GM19351 (cell line): ENCODE measurements around the gene SOCS4.

Source experiments
- ATAC-seq: cut with Tn5 transposase; IDR thresholded peaks from one replicate; pipeline ENCODE4 v1.9.1; 2021; ENCODE audit warnings: mild to moderate bottlenecking, moderate library complexity; ENCODE audit not compliant: unreplicated experiment

Gene SOCS4

GRCh38 chr14:55084401-55085059 lies 57.5 kb downstream of the SOCS4 start:
- no peak for ATAC-seq

GRCh38 chr14:55085060-55085660 lies 58.1 kb downstream of the SOCS4 start:
- ATAC-seq = no peak

- ATAC-seq = no peak
Observed at GRCh38 chr14:55086938-55087337, 59.9 kb downstream of the SOCS4 start.

- no peak for ATAC-seq
Observed at GRCh38 chr14:55088356-55088755, 61.3 kb downstream of the SOCS4 start.

- ATAC-seq = no peak
Observed at GRCh38 chr14:55092341-55092740, 65.3 kb downstream of the SOCS4 start.

GRCh38 chr14:55094292-55095157 lies 67.5 kb downstream of the SOCS4 start:
- no peak for ATAC-seq

- peak; percentile 68 for ATAC-seq
Observed at GRCh38 chr14:55097881-55098560, 71.0 kb downstream of the SOCS4 start.

GRCh38 chr14:55098561-55098898 lies 71.5 kb downstream of the SOCS4 start:
- no peak for ATAC-seq
